NB4 (cell line): ENCODE data around the gene USP6NL.

Experiments
- DNase-seq: peaks from one replicate; pipeline ENCODE4 v3.0.0; 2010; ENCODE audit warnings: low read depth
- H3K4me3 ChIP-seq: one replicate; pipeline ENCODE4 v1.5.1; 2011; ENCODE audit warnings: mild to moderate bottlenecking, low read depth, low read length, moderate library complexity
- CTCF ChIP-seq: IDR thresholded peaks from one replicate; pipeline ENCODE4 v1.5.1; 2012; ENCODE audit warnings: low read depth, low read length
- MYC ChIP-seq: IDR thresholded peaks from 2 replicates; pipeline ENCODE4 v1.6.1; 2011; ENCODE audit warnings: low read depth, low read length
- POLR2A ChIP-seq: IDR thresholded peaks from 2 replicates; pipeline ENCODE4 v1.6.1; 2011; ENCODE audit warnings: mild to moderate bottlenecking; ENCODE audit not compliant: insufficient read length; ENCODE audit errors: extremely low read depth
- TF ChIP-seq, protein P1 (sequence below): IDR thresholded peaks from 2 replicates; pipeline ENCODE4 v1.6.1; 2011; ENCODE audit warnings: low read depth, low read length

USP6NL gene

GRCh38 chr10:11457336-11457735 is 154.1 kb downstream of the USP6NL start:
- no peak for DNase-seq
- no peak overlapping the region for H3K4me3 ChIP-seq
- TF ChIP-seq CTCF (no peak), MYC (no peak), POLR2A (no peak)
- TF ChIP-seq, protein P1, sequence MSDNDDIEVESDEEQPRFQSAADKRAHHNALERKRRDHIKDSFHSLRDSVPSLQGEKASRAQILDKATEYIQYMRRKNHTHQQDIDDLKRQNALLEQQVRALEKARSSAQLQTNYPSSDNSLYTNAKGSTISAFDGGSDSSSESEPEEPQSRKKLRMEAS: no peak

DNA sequence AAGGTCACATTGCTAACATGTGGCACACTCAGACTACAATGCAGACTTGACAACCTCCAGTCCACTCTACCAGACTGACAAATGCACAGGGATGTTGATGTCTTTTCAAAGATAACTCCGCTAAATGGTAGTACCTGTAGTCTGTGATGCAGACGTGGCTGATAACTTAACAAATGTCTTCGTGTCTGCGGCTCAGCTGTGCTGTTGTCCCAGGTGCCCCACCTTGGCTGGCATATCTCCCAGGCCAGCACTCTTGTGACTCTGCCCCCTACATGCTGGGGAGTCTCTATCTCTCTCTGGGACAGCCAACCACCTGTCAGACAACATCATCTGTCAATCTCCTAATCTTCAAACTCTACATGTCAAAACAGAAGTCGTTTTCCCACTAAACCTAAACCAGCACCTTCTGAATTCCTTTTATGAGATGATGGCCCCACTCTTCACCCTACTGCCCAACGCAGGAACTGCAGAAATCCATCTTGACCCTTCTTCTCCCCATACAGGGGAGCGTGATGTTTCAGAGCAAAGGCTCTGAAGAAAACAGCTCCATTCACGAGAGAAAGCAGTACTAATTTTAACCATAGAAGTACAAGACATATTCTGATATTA is 156.4 kb downstream of the USP6NL start:
- TF ChIP-seq, protein P1: no peak
- TF ChIP-seq POLR2A (no peak), CTCF (no peak), MYC (no peak)
- DNase-seq: no peak
- no peak overlapping the region for H3K4me3 ChIP-seq

- TF ChIP-seq CTCF (no peak), MYC (no peak), POLR2A (no peak)
- TF ChIP-seq, protein P1: no peak
- DNase-seq: no peak
- no peak overlapping the region for H3K4me3 ChIP-seq
Measured at GRCh38 chr10:11454160-11454559, 157.3 kb downstream of the USP6NL start.

GRCh38 chr10:11451640-11452260 is 159.7 kb downstream of the USP6NL start:
- H3K4me3 ChIP-seq: no peak overlapping the region
- no peak for DNase-seq
- TF ChIP-seq CTCF: no peak
- no peak for TF ChIP-seq POLR2A
- TF ChIP-seq, protein P1: no peak
- TF ChIP-seq MYC: no peak

- TF ChIP-seq MYC (no peak), CTCF (no peak), POLR2A (no peak)
- TF ChIP-seq, protein P1: no peak
- H3K4me3 ChIP-seq: no peak overlapping the region
- no peak for DNase-seq
Measured at GRCh38 chr10:11450427-11450826, 161.0 kb downstream of the USP6NL start.

DNA sequence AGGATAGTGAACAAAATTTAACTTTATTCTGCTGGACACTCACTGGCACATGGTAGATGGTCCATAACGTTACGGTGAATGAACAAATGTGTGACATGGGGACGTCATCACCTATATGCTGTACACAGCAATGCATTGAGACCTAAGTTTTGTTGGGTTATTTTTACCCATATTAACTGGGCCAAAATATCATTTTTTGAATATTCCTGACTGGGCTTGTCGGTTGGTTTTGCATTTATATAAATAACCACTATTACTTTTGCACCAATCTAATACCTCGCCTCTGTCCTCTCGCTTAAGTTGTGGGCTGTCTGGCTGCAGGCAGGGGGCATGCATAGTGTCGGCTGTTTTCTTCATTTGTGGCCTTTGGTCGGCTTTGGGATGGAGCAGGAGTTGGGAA is 161.7 kb downstream of the USP6NL start:
- no peak overlapping the region for H3K4me3 ChIP-seq
- no peak for TF ChIP-seq MYC
- TF ChIP-seq, protein P1: no peak
- TF ChIP-seq CTCF: no peak
- no peak for TF ChIP-seq POLR2A
- DNase-seq: no peak
